Measurements from ENCODE around the gene ECD.

The ECD gene

DNA sequence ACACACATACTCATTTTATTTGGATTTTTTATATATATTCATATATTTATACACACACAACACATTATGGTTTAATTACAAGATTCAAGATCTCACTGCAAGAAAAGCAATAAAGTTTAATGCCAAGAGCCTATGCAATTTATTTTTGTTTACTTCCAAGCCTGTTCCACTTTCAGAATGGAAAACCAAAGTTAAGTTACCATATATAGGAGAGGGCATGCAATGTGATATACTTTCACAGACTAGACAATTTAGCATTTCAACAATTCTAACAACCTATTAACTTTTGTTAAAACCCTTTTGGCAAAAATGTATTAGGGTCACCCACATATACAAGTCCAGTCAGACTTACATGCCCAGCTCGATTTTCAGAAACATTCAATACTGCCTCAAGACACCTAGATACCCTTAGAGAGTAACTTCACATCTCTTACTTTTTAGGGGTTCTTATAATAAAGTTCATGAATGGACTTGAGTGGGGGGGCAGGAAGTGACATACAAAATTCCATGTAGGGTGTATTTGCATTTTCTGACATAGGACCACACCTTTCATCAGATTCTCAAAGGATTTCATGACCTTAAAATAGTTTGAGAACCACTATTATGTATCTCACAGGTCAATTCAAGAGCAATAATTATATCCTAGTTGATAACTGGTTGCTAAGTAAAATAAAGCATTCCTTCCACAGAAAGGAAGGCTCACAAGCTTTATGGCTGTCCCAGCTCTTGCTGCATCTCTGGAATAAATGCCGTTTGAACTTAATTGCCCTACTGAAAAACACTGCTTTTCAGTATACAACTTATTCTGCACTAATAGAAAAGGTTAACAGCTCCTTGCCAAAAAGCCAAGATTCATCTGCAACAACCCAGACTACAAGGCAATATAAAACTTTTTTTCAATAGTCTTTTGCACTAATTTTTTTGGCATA is 73.6 kb downstream of the ECD start:
- H3K4me3 ChIP-seq (ENCODE audit: low read depth, low read length), result peak overlapping the region; percentile 69

GRCh38 chr10:73092830-73093229 is 75.0 kb downstream of the ECD start:
- no peak overlapping the region for H3K4me3 ChIP-seq (ENCODE audit: low read depth, low read length)
- no peak for TF ChIP-seq CTCF (conservative IDR thresholded peaks at IDR 0.05; ENCODE audit: low read depth, low read length)
- DNase-seq (ENCODE audit: low read depth), result no peak

More for the DNA sequence above, 73.6 kb downstream of the ECD start:
- no peak for TF ChIP-seq CTCF (conservative IDR thresholded peaks at IDR 0.05; ENCODE audit: low read depth, low read length)
- DNase-seq (ENCODE audit: low read depth), result peak; percentile 42

DNA sequence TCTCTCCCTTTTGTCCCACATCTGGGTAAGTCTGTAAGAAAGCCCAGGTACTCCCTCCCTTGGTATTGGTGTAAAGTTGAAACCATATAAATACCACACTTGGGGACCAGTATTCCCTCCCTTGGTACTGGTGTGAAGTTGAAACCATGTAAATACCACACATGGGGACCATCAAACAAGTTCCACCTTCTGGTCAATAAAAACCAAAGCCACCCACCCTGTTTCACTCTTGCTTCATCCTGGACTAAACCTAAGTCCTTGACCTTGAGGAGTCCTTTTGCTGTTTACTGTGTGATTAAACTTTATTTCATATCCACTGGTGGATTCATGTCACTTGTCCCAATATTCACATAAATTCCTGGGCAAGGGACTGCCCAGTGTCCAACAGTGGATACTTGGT is 79.5 kb downstream of the ECD start:
- H3K4me3 ChIP-seq (ENCODE audit: low read depth, low read length), result no peak overlapping the region
- no peak for TF ChIP-seq CTCF (conservative IDR thresholded peaks at IDR 0.05; ENCODE audit: low read depth, low read length)
- DNase-seq (ENCODE audit: low read depth), result peak; percentile 10

DNA sequence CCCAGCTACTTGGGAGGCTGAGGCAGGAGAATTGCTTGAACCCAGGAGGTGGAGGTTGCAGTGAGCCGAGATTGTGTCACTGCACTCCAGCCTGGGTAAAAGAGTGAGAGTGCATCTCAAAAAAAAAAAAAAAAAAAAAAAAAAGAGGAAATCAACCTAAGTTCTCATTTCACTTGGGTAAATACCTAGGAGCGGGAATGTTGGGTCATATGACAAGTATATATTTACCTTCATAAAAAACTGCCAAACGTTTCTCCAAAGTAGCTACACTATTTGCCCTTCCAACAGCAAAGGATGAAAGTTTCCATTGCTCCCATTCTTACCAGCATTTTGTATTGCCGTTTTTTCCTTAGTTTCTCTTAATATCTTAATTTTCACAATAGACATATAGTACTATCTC is 81.0 kb downstream of the ECD start:
- H3K4me3 ChIP-seq (ENCODE audit: low read depth, low read length), result no peak overlapping the region
- DNase-seq (ENCODE audit: low read depth), result no peak
- TF ChIP-seq CTCF (conservative IDR thresholded peaks at IDR 0.05; ENCODE audit: low read depth, low read length), result no peak

DNA sequence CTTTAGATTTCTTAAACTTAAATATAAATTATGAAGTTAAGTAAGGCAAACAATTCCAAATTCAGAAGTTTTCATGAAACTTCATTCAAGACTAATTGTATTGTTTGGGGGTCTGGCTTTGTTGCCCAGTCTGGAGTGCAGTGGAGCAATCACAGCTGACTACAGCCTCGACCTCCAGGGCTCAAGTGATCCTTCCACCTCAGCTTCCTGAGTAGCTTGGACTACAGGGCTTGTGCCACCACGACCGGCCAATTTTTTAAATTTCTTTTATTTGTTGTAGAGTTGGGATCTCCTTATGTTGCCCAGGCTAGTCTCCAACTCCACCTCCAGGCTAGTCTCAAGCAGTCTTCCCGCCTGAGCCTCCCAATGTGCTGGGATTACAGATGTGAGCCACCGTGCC is 83.6 kb downstream of the ECD start:
- TF ChIP-seq CTCF (conservative IDR thresholded peaks at IDR 0.05; ENCODE audit: low read depth, low read length), result no peak
- DNase-seq (ENCODE audit: low read depth), result no peak
- H3K4me3 ChIP-seq (ENCODE audit: low read depth, low read length), result no peak overlapping the region

Data from choroid plexus epithelial cell (primary cell).